WERI-Rb-1 (cell line): ENCODE results near the gene RXFP4.

Experiments used
- DNase-seq: peaks from one replicate; pipeline ENCODE4 v3.0.0-alpha.2; 2020
- H3K27ac ChIP-seq: fragments of 250-450 bp; sonication (Bioruptor Pico); 2 replicates; pipeline ENCODE4 v1.5.1; 2020; ENCODE audit warnings: mild to moderate bottlenecking, moderate library complexity
- H3K27me3 ChIP-seq: fragments of 250-450 bp; sonication (Bioruptor Pico); 2 replicates; pipeline ENCODE4 v1.5.1; 2021; ENCODE audit warnings: mild to moderate bottlenecking, low read depth, moderate library complexity; ENCODE audit not compliant: insufficient read depth, severe bottlenecking
- H3K36me3 ChIP-seq: fragments of 250-450 bp; sonication (Bioruptor Pico); 2 replicates; pipeline ENCODE4 v1.5.1; 2020; ENCODE audit warnings: mild to moderate bottlenecking, moderate library complexity
- H3K4me3 ChIP-seq: 2 replicates; pipeline ENCODE4 v1.5.1; 2011; ENCODE audit warnings: low read depth, mild to moderate bottlenecking, control low read depth, low read length
- H3K9me3 ChIP-seq: fragments of 250-450 bp; sonication (Bioruptor Pico); 2 replicates; pipeline ENCODE4 v1.5.1; 2021; ENCODE audit warnings: mild to moderate bottlenecking, moderate library complexity; ENCODE audit not compliant: severe bottlenecking
- CTCF ChIP-seq: IDR thresholded peaks from 2 replicates; pipeline ENCODE4 v1.5.1; 2011; ENCODE audit warnings: low read depth, mild to moderate bottlenecking, control low read depth, inconsistent platforms, low read length

RXFP4 gene

GRCh38 chr1:155952505-155952890 lies 11.1 kb downstream of the RXFP4 start:
- Histone ChIP-seq H3K27ac (no peak overlapping the region), H3K27me3 (no peaks in the 10 kb centered on the region), H3K36me3 (peaks cover 96% of the 10 kb centered on the region), H3K4me3 (no peak overlapping the region), H3K9me3 (no peaks in the 10 kb centered on the region)
- TF ChIP-seq CTCF: no peak
- no peak for DNase-seq

- Histone ChIP-seq H3K27ac (no peak overlapping the region), H3K27me3 (no peaks in the 10 kb centered on the region), H3K9me3 (no peaks in the 10 kb centered on the region), H3K36me3 (peaks cover 98% of the 10 kb centered on the region), H3K4me3 (no peak overlapping the region)
- no peak for TF ChIP-seq CTCF
- no peak for DNase-seq
Measured at GRCh38 chr1:155954645-155955044, 13.2 kb downstream of the RXFP4 start.

GRCh38 chr1:155957411-155957915 lies 16.0 kb downstream of the RXFP4 start:
- Histone ChIP-seq H3K4me3 (no peak overlapping the region), H3K27ac (no peak overlapping the region), H3K27me3 (no peaks in the 10 kb centered on the region), H3K9me3 (no peaks in the 10 kb centered on the region), H3K36me3 (peaks cover 98% of the 10 kb centered on the region)
- DNase-seq: no peak
- TF ChIP-seq CTCF: no peak

- Histone ChIP-seq H3K27ac (peak overlapping the region; percentile 68), H3K9me3 (no peaks in the 10 kb centered on the region), H3K36me3 (peaks cover 98% of the 10 kb centered on the region), H3K4me3 (no peak overlapping the region), H3K27me3 (no peaks in the 10 kb centered on the region)
- no peak for TF ChIP-seq CTCF
- no peak for DNase-seq
Measured at GRCh38 chr1:155960081-155960745, 18.8 kb downstream of the RXFP4 start.

- TF ChIP-seq CTCF: peak; percentile 31; the same call in 1 of the 2 replicates
- Histone ChIP-seq H3K9me3 (no peaks in the 10 kb centered on the region), H3K36me3 (peaks cover 98% of the 10 kb centered on the region), H3K27me3 (no peaks in the 10 kb centered on the region), H3K27ac (peak overlapping the region; percentile 32), H3K4me3 (no peak overlapping the region)
- peak; percentile 52 for DNase-seq
Measured at GRCh38 chr1:155961937-155962336, 20.5 kb downstream of the RXFP4 start.
